ENCODE data around the gene KRTAP4-5. TPM values are rescaled to one million over a fixed set of nuclear protein-coding genes. Genes with fewer than 3 reads are reported as not detected.

KRTAP4-5 gene
- total and polyA plus RNA-seq, 2 of the 13 experiments (the other 11 are each of a cell fraction or from before 2014, with no cell fraction given) = not detected

DNA sequence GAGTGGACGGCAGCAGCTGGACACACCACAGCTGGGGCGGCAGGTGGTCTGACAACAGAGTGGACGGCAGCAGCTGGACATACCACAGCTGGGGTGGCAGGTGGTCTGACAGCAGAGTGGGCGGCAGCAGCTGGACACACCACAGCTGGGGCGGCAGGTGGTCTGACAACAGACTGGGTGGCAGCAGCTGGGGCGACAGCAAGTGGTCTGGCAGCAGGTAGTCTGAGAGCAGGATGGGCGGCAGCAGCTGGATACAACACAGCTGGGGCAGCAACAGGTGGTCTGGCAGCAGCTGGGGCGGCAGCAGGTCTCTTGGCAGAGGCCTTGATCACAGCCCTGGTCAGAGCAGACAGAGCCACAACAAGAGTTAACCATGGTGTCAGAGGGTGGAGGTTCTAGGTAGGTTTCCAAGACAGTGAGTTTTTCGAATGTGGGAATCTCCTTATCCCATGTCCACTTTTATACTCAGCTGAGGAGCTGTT lies 34.9 kb upstream of the KRTAP4-5 start, which contains the start of gene KRTAP4-1:
TSS of gene KRTAP4-1 (minus strand) at position 432 of the 482 bp plus-strand sequence. CDS start at position 375, 57 bp downstream.
- ChIA-PET POLR2A (no interaction called here), CTCF (ENCODE audit: low intra/inter-chr PET ratio, low total read pairs) (no interaction called here)
- no peak for DNase-seq (ENCODE audit: low spot score)
- Histone ChIP-seq H2AFZ (ENCODE audit: low read length) (no peak within 1 kb of the TSS), H3K27me3 (ENCODE audit: control insufficient read depth in 1 of 2, insufficient read depth in 2 of 2, low read length in 2 of 2) (peaks cover 0 to 4% of the 10 kb centered on the region in 2 experiments; a peak in 2 of 5 replicates), H3K9me3 (ENCODE audit: low read length) (no peaks in the 10 kb centered on the region), H3K4me1 (ENCODE audit: insufficient read depth, low read length) (no peaks in the 10 kb centered on the region), H3K27ac (ENCODE audit: extremely low read length, insufficient read depth, low read length) (no peak within 1 kb of the TSS), H3K4me3 (replicated peaks in 1 of 3; ENCODE audit: insufficient read depth in 1 of 3, low read depth in 2 of 3, low read length in 3 of 3) (no peak within 1 kb of the TSS), H3K36me3 (replicated peaks in 1 of 2; ENCODE audit: control insufficient read depth in 1 of 2, insufficient read depth in 2 of 2, low read length in 2 of 2) (no peaks in the 10 kb centered on the region), H3K79me2 (ENCODE audit: insufficient read depth, low read length) (no peaks in the 10 kb centered on the region), H3K9ac (ENCODE audit: insufficient read depth, low read depth, low read length) (no peak within 1 kb of the TSS), H4K20me1 (ENCODE audit: insufficient read depth, low read length) (no peaks in the 10 kb centered on the region), H3K4me2 (ENCODE audit: low read depth, low read length) (no peak within 1 kb of the TSS)
- ATAC-seq = no peak
- no peak for FAIRE-seq
- in situ Hi-C loops (cut with HindIII; ENCODE audit: extremely low pct_ligation_motif_present, low pct_unique_long_range_greater_than_20kb) = no loop called here
- WGBS (ENCODE audit: low lambda C conversion rate) = 55% methylated on average over 4 of the region's 9 CpGs
- intact Hi-C loops (cut with micrococcal nuclease; ENCODE audit: unreplicated experiment) = no loop called here
- BruUV-seq (replicated peaks) = no TSS peak
- TF ChIP-seq MYNN (CRISPR knock-in tag; IDR thresholded peaks at IDR 0.05; ENCODE audit: low read depth) (no peak), SRSF9 (IDR thresholded peaks at IDR 0.05; ENCODE audit: borderline replicate concordance, insufficient read depth, low read depth, low read length, poor library complexity, severe bottlenecking) (no peak), ARNT2 (CRISPR knock-in tag; IDR thresholded peaks at IDR 0.05; ENCODE audit: low read depth) (no peak), ZNF432 (CRISPR knock-in tag; IDR thresholded peaks at IDR 0.05; ENCODE audit: borderline replicate concordance) (no peak), ZNF224 (CRISPR knock-in tag; IDR thresholded peaks at IDR 0.05) (no peak)
- TF ChIP-seq, protein P1, sequence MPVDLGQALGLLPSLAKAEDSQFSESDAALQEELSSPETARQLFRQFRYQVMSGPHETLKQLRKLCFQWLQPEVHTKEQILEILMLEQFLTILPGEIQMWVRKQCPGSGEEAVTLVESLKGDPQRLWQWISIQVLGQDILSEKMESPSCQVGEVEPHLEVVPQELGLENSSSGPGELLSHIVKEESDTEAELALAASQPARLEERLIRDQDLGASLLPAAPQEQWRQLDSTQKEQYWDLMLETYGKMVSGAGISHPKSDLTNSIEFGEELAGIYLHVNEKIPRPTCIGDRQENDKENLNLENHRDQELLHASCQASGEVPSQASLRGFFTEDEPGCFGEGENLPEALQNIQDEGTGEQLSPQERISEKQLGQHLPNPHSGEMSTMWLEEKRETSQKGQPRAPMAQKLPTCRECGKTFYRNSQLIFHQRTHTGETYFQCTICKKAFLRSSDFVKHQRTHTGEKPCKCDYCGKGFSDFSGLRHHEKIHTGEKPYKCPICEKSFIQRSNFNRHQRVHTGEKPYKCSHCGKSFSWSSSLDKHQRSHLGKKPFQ (CRISPR knock-in tag; IDR thresholded peaks at IDR 0.05; ENCODE audit: insufficient replicate concordance) = no peak

Measured in HepG2 (cell line).